K562 (cell line): ENCODE measurements around the gene KCTD6. TPM values are rescaled to one million over a fixed set of nuclear protein-coding genes. Genes with fewer than 3 reads are reported as not detected.

ENCODE experiments used
- polyA plus RNA-seq, 8 experiments: library from polyadenylated mRNA; depleted of rRNA in 4 of 8; stranded (reverse) in 5 of 8; unstranded in 3 of 8; fragments of >200 nt; fragmentation: Nextera tagmentation in 2 of 8; fragmentation: Illumina TruSeq in 1 of 8; extraction: Ambion mirVana in 2 of 8; extraction: Trizol in 1 of 8; gene quantifications; 2 replicates each; pipeline versions ENCODE4 v1.2.1 to v1.2.3, GENCODE V29; 2011 to 2014; ENCODE audit warnings: inconsistent platforms in 1 of 8, missing spikeins in 1 of 8
- total RNA-seq, 7 experiments: library from RNA; depleted of rRNA in 6 of 7; stranded (reverse); fragments of >200 nt in 6 of 7; fragmentation: Illumina TruSeq in 2 of 7; extraction: Trizol in 2 of 7; gene quantifications; 2 replicates each; pipeline versions ENCODE4 v1.2.1 to v1.2.3, GENCODE V29; 2011 to 2021; ENCODE audit warnings: low replicate concordance in 1 of 7
- TF ChIP-seq, protein P1 (sequence below): sonication (generic); formaldehyde crosslinking; IDR thresholded peaks from 2 replicates; pipeline ENCODE4 v1.8.1; 2023; ENCODE audit warnings: mild to moderate bottlenecking, missing genetic modification reagents

The KCTD6 gene
- total and polyA plus RNA-seq, 9 of the 15 experiments (the other 6 are each of a cell fraction or from before 2014, with no cell fraction given): 2.1 to 5.9 (median 4.5) TPM

DNA sequence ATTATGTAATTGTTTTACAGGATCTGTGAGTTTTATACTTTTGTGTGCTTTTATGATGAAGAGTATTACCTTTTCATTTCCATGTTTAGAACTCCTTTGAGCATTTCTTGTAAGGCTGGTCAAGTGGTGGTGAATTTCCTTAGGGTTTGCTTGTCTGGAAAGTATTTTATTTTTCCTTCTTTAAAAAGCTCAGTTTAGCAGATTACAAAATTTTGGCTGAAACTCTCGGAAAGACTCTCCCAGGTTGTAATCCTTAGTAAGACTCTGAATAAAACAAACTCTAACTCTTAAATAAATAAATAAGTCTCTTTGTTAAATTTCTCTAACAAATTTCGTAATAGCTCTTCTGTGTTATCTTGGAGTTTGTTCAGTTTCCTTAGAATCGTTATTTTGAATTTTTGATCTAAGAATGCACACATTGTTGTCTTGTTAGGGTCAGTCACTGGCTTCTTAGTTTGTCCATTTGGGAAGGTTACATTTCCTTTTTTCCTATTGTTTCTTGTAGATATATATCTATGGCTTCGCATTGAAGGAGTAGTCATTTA lies 59.8 kb downstream of the KCTD6 start (continued):
- TF ChIP-seq, protein P1, sequence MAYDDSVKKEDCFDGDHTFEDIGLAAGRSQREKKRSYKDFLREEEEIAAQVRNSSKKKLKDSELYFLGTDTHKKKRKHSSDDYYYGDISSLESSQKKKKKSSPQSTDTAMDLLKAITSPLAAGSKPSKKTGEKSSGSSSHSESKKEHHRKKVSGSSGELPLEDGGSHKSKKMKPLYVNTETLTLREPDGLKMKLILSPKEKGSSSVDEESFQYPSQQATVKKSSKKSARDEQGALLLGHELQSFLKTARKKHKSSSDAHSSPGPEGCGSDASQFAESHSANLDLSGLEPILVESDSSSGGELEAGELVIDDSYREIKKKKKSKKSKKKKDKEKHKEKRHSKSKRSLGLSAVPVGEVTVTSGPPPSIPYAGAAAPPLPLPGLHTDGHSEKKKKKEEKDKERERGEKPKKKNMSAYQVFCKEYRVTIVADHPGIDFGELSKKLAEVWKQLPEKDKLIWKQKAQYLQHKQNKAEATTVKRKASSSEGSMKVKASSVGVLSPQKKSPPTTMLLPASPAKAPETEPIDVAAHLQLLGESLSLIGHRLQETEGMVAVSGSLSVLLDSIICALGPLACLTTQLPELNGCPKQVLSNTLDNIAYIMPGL (CRISPR knock-in tag): no peak

Other genes starting within 250 kb of the KCTD6 start
- 13.9 and 15.9 TPM in 2 replicates for gene RPP14, start 185.9 kb upstream of the KCTD6 start, total RNA-seq (2014; rRNA removed)
- gene RPP14, start 185.9 kb upstream of the KCTD6 start, total RNA-seq (2014; rRNA removed; fragmentation: Illumina TruSeq; extraction: Trizol): 13.5 and 15.5 TPM in 2 replicates
- 19.9 and 20.4 TPM in 2 replicates for gene RPP14, start 185.9 kb upstream of the KCTD6 start, total RNA-seq (2015; rRNA removed; fragmentation: Illumina TruSeq; extraction: Trizol)
- 14.9 and 17.0 TPM in 2 replicates for gene RPP14, start 185.9 kb upstream of the KCTD6 start, total RNA-seq (2021)
- gene RPP14, start 185.9 kb upstream of the KCTD6 start, polyA plus RNA-seq (2011; rRNA removed): 14.7 and 18.9 TPM in 2 replicates
- gene RPP14, start 185.9 kb upstream of the KCTD6 start, polyA plus RNA-seq (2014; fragmentation: Illumina TruSeq; extraction: Trizol): 14.6 and 15.4 TPM in 2 replicates
- gene RPP14, start 185.9 kb upstream of the KCTD6 start, polyA plus RNA-seq (2014; fragmentation: Nextera tagmentation; extraction: Ambion mirVana): 10 to 100 TPM; 20.5 to 20.8 TPM
- 15.1 and 19.0 TPM in 2 replicates for gene RPP14, start 185.9 kb upstream of the KCTD6 start, polyA plus RNA-seq (2014; rRNA removed)
- 1.8 and 2.7 TPM in 2 replicates for gene HTD2, start 185.6 kb upstream of the KCTD6 start, total RNA-seq (2014; rRNA removed)
- gene HTD2, start 185.6 kb upstream of the KCTD6 start, total RNA-seq (2014; rRNA removed; fragmentation: Illumina TruSeq; extraction: Trizol): 10.5 and 12.7 TPM in 2 replicates
- gene HTD2, start 185.6 kb upstream of the KCTD6 start, total RNA-seq (2015; rRNA removed; fragmentation: Illumina TruSeq; extraction: Trizol): 5.8 and 6.9 TPM in 2 replicates
- 8.3 and 9.6 TPM in 2 replicates for gene HTD2, start 185.6 kb upstream of the KCTD6 start, total RNA-seq (2021)
- gene HTD2, start 185.6 kb upstream of the KCTD6 start, polyA plus RNA-seq (2011; rRNA removed): 9.4 and 11.6 TPM in 2 replicates
- gene HTD2, start 185.6 kb upstream of the KCTD6 start, polyA plus RNA-seq (2014; fragmentation: Illumina TruSeq; extraction: Trizol): 2.2 and 6.8 TPM in 2 replicates
- 10 to 100 TPM; 13.9 to 22.8 TPM for gene HTD2, start 185.6 kb upstream of the KCTD6 start, polyA plus RNA-seq (2014; fragmentation: Nextera tagmentation; extraction: Ambion mirVana)
- 5.8 and 8.0 TPM in 2 replicates for gene HTD2, start 185.6 kb upstream of the KCTD6 start, polyA plus RNA-seq (2014; rRNA removed)
- gene PXK, start 159.2 kb upstream of the KCTD6 start, total RNA-seq (2014; rRNA removed): 11.3 and 12.4 TPM in 2 replicates
- gene PXK, start 159.2 kb upstream of the KCTD6 start, total RNA-seq (2014; rRNA removed; fragmentation: Illumina TruSeq; extraction: Trizol): 12.9 and 15.3 TPM in 2 replicates
- gene PXK, start 159.2 kb upstream of the KCTD6 start, total RNA-seq (2015; rRNA removed; fragmentation: Illumina TruSeq; extraction: Trizol): 9.7 and 10.0 TPM in 2 replicates
- gene PXK, start 159.2 kb upstream of the KCTD6 start, total RNA-seq (2021): 10.8 and 14.0 TPM in 2 replicates
- gene PXK, start 159.2 kb upstream of the KCTD6 start, polyA plus RNA-seq (2011; rRNA removed): 10.6 and 11.1 TPM in 2 replicates
- 15.3 and 19.9 TPM in 2 replicates for gene PXK, start 159.2 kb upstream of the KCTD6 start, polyA plus RNA-seq (2014; fragmentation: Illumina TruSeq; extraction: Trizol)
- 1 to 10 TPM; 3.3 to 4.8 TPM for gene PXK, start 159.2 kb upstream of the KCTD6 start, polyA plus RNA-seq (2014; fragmentation: Nextera tagmentation; extraction: Ambion mirVana)
- gene PXK, start 159.2 kb upstream of the KCTD6 start, polyA plus RNA-seq (2014; rRNA removed): 12.7 and 14.5 TPM in 2 replicates
- gene PDHB, start 58.3 kb upstream of the KCTD6 start, total RNA-seq (2014; rRNA removed): 57.7 and 123 TPM in 2 replicates
- gene PDHB, start 58.3 kb upstream of the KCTD6 start, total RNA-seq (2014; rRNA removed; fragmentation: Illumina TruSeq; extraction: Trizol): 66.0 and 71.2 TPM in 2 replicates
- gene PDHB, start 58.3 kb upstream of the KCTD6 start, total RNA-seq (2015; rRNA removed; fragmentation: Illumina TruSeq; extraction: Trizol): 55.6 and 58.6 TPM in 2 replicates
- gene PDHB, start 58.3 kb upstream of the KCTD6 start, total RNA-seq (2021): 50.9 and 51.2 TPM in 2 replicates
- 68.6 and 85.2 TPM in 2 replicates for gene PDHB, start 58.3 kb upstream of the KCTD6 start, polyA plus RNA-seq (2011; rRNA removed)
- 54.3 and 58.0 TPM in 2 replicates for gene PDHB, start 58.3 kb upstream of the KCTD6 start, polyA plus RNA-seq (2014; fragmentation: Illumina TruSeq; extraction: Trizol)
- gene PDHB, start 58.3 kb upstream of the KCTD6 start, polyA plus RNA-seq (2014; fragmentation: Nextera tagmentation; extraction: Ambion mirVana): 100 to 1,000 TPM; 166 to 178 TPM
- 90.0 and 131 TPM in 2 replicates for gene PDHB, start 58.3 kb upstream of the KCTD6 start, polyA plus RNA-seq (2014; rRNA removed)
- not detected in 2 replicates for gene ACOX2, start 45.1 kb downstream of the KCTD6 start, total RNA-seq (2014; rRNA removed)
- gene ACOX2, start 45.1 kb downstream of the KCTD6 start, total RNA-seq (2014; rRNA removed; fragmentation: Illumina TruSeq; extraction: Trizol): not detected in 2 replicates
- not detected in 2 replicates for gene ACOX2, start 45.1 kb downstream of the KCTD6 start, total RNA-seq (2015; rRNA removed; fragmentation: Illumina TruSeq; extraction: Trizol)
- not detected in 2 replicates for gene ACOX2, start 45.1 kb downstream of the KCTD6 start, total RNA-seq (2021)
- gene ACOX2, start 45.1 kb downstream of the KCTD6 start, polyA plus RNA-seq (2011; rRNA removed): not detected in 2 replicates
- gene ACOX2, start 45.1 kb downstream of the KCTD6 start, polyA plus RNA-seq (2014; fragmentation: Illumina TruSeq; extraction: Trizol): not detected in 2 replicates
- under 1 TPM in 1 of 2 experiments, not detected in 1; 0.15 TPM for gene ACOX2, start 45.1 kb downstream of the KCTD6 start, polyA plus RNA-seq (2014; fragmentation: Nextera tagmentation; extraction: Ambion mirVana)
- gene ACOX2, start 45.1 kb downstream of the KCTD6 start, polyA plus RNA-seq (2014; rRNA removed): not detected in 2 replicates
- not detected in 2 replicates for gene FAM107A, start 85.3 kb downstream of the KCTD6 start, total RNA-seq (2014; rRNA removed)
- not detected in 2 replicates for gene FAM107A, start 85.3 kb downstream of the KCTD6 start, total RNA-seq (2014; rRNA removed; fragmentation: Illumina TruSeq; extraction: Trizol)
- gene FAM107A, start 85.3 kb downstream of the KCTD6 start, total RNA-seq (2015; rRNA removed; fragmentation: Illumina TruSeq; extraction: Trizol): not detected in 2 replicates
- gene FAM107A, start 85.3 kb downstream of the KCTD6 start, total RNA-seq (2021): 0.07 TPM in 1 of 2 replicates, not detected in the other
- not detected in 2 replicates for gene FAM107A, start 85.3 kb downstream of the KCTD6 start, polyA plus RNA-seq (2011; rRNA removed)
- gene FAM107A, start 85.3 kb downstream of the KCTD6 start, polyA plus RNA-seq (2014; fragmentation: Illumina TruSeq; extraction: Trizol): not detected in 2 replicates
- gene FAM107A, start 85.3 kb downstream of the KCTD6 start, polyA plus RNA-seq (2014; fragmentation: Nextera tagmentation; extraction: Ambion mirVana): not detected
- gene FAM107A, start 85.3 kb downstream of the KCTD6 start, polyA plus RNA-seq (2014; rRNA removed): not detected in 2 replicates
- not detected in 2 replicates for gene FAM3D, start 174.7 kb downstream of the KCTD6 start, total RNA-seq (2014; rRNA removed)
- not detected in 2 replicates for gene FAM3D, start 174.7 kb downstream of the KCTD6 start, total RNA-seq (2014; rRNA removed; fragmentation: Illumina TruSeq; extraction: Trizol)
- not detected in 2 replicates for gene FAM3D, start 174.7 kb downstream of the KCTD6 start, total RNA-seq (2015; rRNA removed; fragmentation: Illumina TruSeq; extraction: Trizol)
- gene FAM3D, start 174.7 kb downstream of the KCTD6 start, total RNA-seq (2021): 0.49 TPM in 1 of 2 replicates, not detected in the other
- gene FAM3D, start 174.7 kb downstream of the KCTD6 start, polyA plus RNA-seq (2011; rRNA removed): 0.16 TPM in 1 of 2 replicates, not detected in the other
- gene FAM3D, start 174.7 kb downstream of the KCTD6 start, polyA plus RNA-seq (2014; fragmentation: Illumina TruSeq; extraction: Trizol): not detected in 2 replicates
- gene FAM3D, start 174.7 kb downstream of the KCTD6 start, polyA plus RNA-seq (2014; fragmentation: Nextera tagmentation; extraction: Ambion mirVana): not detected
- gene FAM3D, start 174.7 kb downstream of the KCTD6 start, polyA plus RNA-seq (2014; rRNA removed): 0.43 TPM in 1 of 2 replicates, not detected in the other